ENCODE data around the gene PLXNC1. TPM values are rescaled to one million over a fixed set of nuclear protein-coding genes. Genes with fewer than 3 reads are reported as not detected.

PLXNC1 gene
- total and polyA plus RNA-seq, 9 of the 15 experiments (the other 6 are each of a cell fraction or from before 2014, with no cell fraction given): 0.08 to 0.87 (median 0.28) TPM

- TF ChIP-seq POLR2H (tag; IDR thresholded peaks at IDR 0.05; ENCODE audit: low read depth) (no peak), TCFL5 (CRISPR knock-in tag; conservative IDR thresholded peaks at IDR 0.05) (no peak), SMC3 (conservative IDR thresholded peaks at IDR 0.05; ENCODE audit: insufficient read depth, low read depth, low read length) (peak; percentile 89), ZNF41 (CRISPR knock-in tag; conservative IDR thresholded peaks at IDR 0.05) (no peak), ZNF407 (IDR thresholded peaks at IDR 0.05; ENCODE audit: low read depth) (no peak), KLF6 (CRISPR knock-in tag; IDR thresholded peaks at IDR 0.05; ENCODE audit: borderline replicate concordance) (no peak), THRA (IDR thresholded peaks at IDR 0.05) (no peak), CBX5 (IDR thresholded peaks at IDR 0.05; ENCODE audit: borderline replicate concordance, low read depth) (no peak), SRF (CRISPR knock-in tag; IDR thresholded peaks at IDR 0.05) (no peak), MBD2 (IDR thresholded peaks at IDR 0.05; ENCODE audit: borderline replicate concordance, low read depth) (no peak), MAFK (IDR thresholded peaks at IDR 0.05; ENCODE audit: low read length) (no peak), RFX5 (IDR thresholded peaks at IDR 0.05; ENCODE audit: low read depth, low read length) (no peak), GMEB1 (CRISPR knock-in tag; IDR thresholded peaks at IDR 0.05) (no peak)
These were observed 47.2 kb upstream of the PLXNC1 start (continued) for GRCh38 chr12:94100990-94101737.

Data from K562 (cell line).